HCT116 (cell line): ENCODE data around the gene APOH. TPM values are rescaled to one million over a fixed set of nuclear protein-coding genes. Genes with fewer than 3 reads are reported as not detected.

Experiments used
- ATAC-seq: fragments of 200-7000 bp; cut with Tn5 transposase; 2 replicates; pipeline ENCODE4 v1.9.1; 2020; ENCODE audit warnings: mild to moderate bottlenecking, moderate library complexity
- BruUV-seq: library from RNA; stranded (reverse); fragments of 400-500 nt; replicated peaks from 2 replicates; lab custom pipeline; 2021; lab: Mats Ljungman, UMichigan
- CTCF ChIA-PET: fragments of 300-600 bp; sonication (Branson Sonifier 250); formaldehyde crosslinking; loops from one replicate; lab custom pipeline; 2021; ENCODE audit warnings: antibody characterized with exemption; lab: Charles Lee
- POLR2A ChIA-PET: fragments of 300-600, 350-600 bp; sonication (Branson Sonifier 250); formaldehyde crosslinking; loops from one replicate; lab custom pipeline; 2021; ENCODE audit warnings: antibody characterized with exemption; lab: Charles Lee
- RAD21 ChIA-PET, 2 experiments: fragments of 300-600 bp; sonication (Branson Sonifier 250); formaldehyde crosslinking; loops; one replicate each; lab custom pipeline; 2023; ENCODE audit warnings: low total read pairs in 2 of 2; ENCODE audit not compliant: uncharacterized antibody in 2 of 2, unreplicated experiment in 2 of 2, low non-redundant PET in 1 of 2; lab: Charles Lee
- DNase-seq: peaks from one replicate; pipeline ENCODE4 v3.0.0-alpha.2; 2010; ENCODE audit warnings: low read depth, low spot score
- H2AFZ ChIP-seq: fragments of 200-600 bp; shearing (Covaris generic), sonication (generic); 2 replicates; pipeline ENCODE4 v1.6.1; 2017; ENCODE audit warnings: low read depth, mixed run types, mixed read lengths, antibody characterized with exemption, low read length; ENCODE audit not compliant: poor library complexity, severe bottlenecking
- H3K27ac ChIP-seq: 2 replicates; pipeline ENCODE4 v1.5.1; 2012; ENCODE audit warnings: low read depth, low read length
- H3K27me3 ChIP-seq: fragments of 200-600 bp; sonication (generic); 2 replicates; pipeline ENCODE4 v1.6.1; 2016; ENCODE audit warnings: mixed run types, low read length, mixed read lengths; ENCODE audit not compliant: insufficient read depth
- H3K36me3 ChIP-seq, 2 experiments: fragments of 200-500 bp in 1 of 2; fragments of 200-600 bp in 1 of 2; sonication (Bioruptor generic) in 1 of 2; sonication (generic) in 1 of 2; 2 replicates each; pipeline versions ENCODE4 v1.5.1 to v1.6.1; 2014 to 2016; ENCODE audit warnings: low read length in 2 of 2, inconsistent platforms in 1 of 2, mixed read lengths in 1 of 2, mixed run types in 1 of 2; ENCODE audit not compliant: insufficient read depth in 2 of 2, control insufficient read depth in 1 of 2
- H3K4me1 ChIP-seq, 2 experiments: fragments of 200-600 bp in 1 of 2; sonication (generic) in 1 of 2; 2 replicates each; pipeline versions ENCODE4 v1.5.1 to v1.6.1; 2012 to 2017; ENCODE audit warnings: low read length in 2 of 2, inconsistent platforms in 1 of 2, mild to moderate bottlenecking in 1 of 2, mixed read lengths in 1 of 2, mixed run types in 1 of 2, moderate library complexity in 1 of 2; ENCODE audit not compliant: insufficient read depth in 2 of 2, control insufficient read depth in 1 of 2
- H3K4me2 ChIP-seq: fragments of 200-600 bp; sonication (generic); 2 replicates; pipeline ENCODE4 v1.6.1; 2017; ENCODE audit warnings: mixed run types, low read length, mixed read lengths
- H3K4me3 ChIP-seq, 2 experiments: fragments of 200-600 bp in 1 of 2; sonication (generic) in 1 of 2; replicated peaks in 1 of 2; 2 replicates each; pipeline ENCODE4 v1.5.1; 2011 to 2016; ENCODE audit warnings: low read length in 2 of 2, control low read depth in 1 of 2, low read depth in 1 of 2, mild to moderate bottlenecking in 1 of 2, mixed read lengths in 1 of 2, mixed run types in 1 of 2
- H3K79me2 ChIP-seq: fragments of 200-600 bp; sonication (generic); 2 replicates; pipeline ENCODE4 v1.6.1; 2017; ENCODE audit warnings: mild to moderate bottlenecking, mixed run types, low read length, moderate library complexity, mixed read lengths; ENCODE audit not compliant: insufficient read depth
- H3K9ac ChIP-seq: fragments of 200-600 bp; sonication (generic); 2 replicates; pipeline ENCODE4 v1.6.1; 2016; ENCODE audit warnings: low read length, mixed read lengths
- H3K9me2 ChIP-seq: fragments of 200-600 bp; sonication (generic), shearing (Covaris generic); 2 replicates; pipeline ENCODE4 v1.6.1; 2017; ENCODE audit warnings: mixed run types, mild to moderate bottlenecking, moderate library complexity; ENCODE audit not compliant: insufficient read depth
- H3K9me3 ChIP-seq, 2 experiments: fragments of 200-500 bp in 1 of 2; fragments of 200-600 bp in 1 of 2; sonication (Bioruptor generic) in 1 of 2; sonication (generic) in 1 of 2; 2 replicates each; pipeline ENCODE4 v1.6.1; 2014 to 2017; ENCODE audit warnings: low read length in 2 of 2, mixed read lengths in 2 of 2, inconsistent platforms in 1 of 2, low read depth in 1 of 2, mild to moderate bottlenecking in 1 of 2, mixed run types in 1 of 2, moderate library complexity in 1 of 2; ENCODE audit not compliant: control insufficient read depth in 1 of 2, insufficient read depth in 1 of 2
- H4K20me1 ChIP-seq: fragments of 200-600 bp; sonication (generic), shearing (Covaris generic); 2 replicates; pipeline ENCODE4 v1.6.1; 2017; ENCODE audit warnings: mixed run types, mild to moderate bottlenecking, moderate library complexity; ENCODE audit not compliant: insufficient read depth
- EGR1 ChIP-seq: IDR thresholded peaks from 2 replicates; pipeline ENCODE4 v1.6.1; 2012; ENCODE audit warnings: low read depth
- ELF1 ChIP-seq: IDR thresholded peaks from 2 replicates; pipeline ENCODE4 v1.6.1; 2012; ENCODE audit warnings: low read depth, borderline replicate concordance
- EZH2phosphoT487 ChIP-seq: fragments of 200-600 bp; IDR thresholded peaks from 2 replicates; pipeline ENCODE4 v1.6.1; 2018; ENCODE audit warnings: antibody characterized with exemption, borderline replicate concordance
- FOSL1 ChIP-seq: IDR thresholded peaks from 2 replicates; pipeline ENCODE4 v1.6.1; 2012; ENCODE audit warnings: low read depth
- JUND ChIP-seq: IDR thresholded peaks from 2 replicates; pipeline ENCODE4 v1.6.1; 2012
- POLR2AphosphoS5 ChIP-seq: IDR thresholded peaks from 2 replicates; pipeline ENCODE4 v1.6.1; 2011; ENCODE audit warnings: mild to moderate bottlenecking, low read depth, low read length, moderate library complexity
- RAD21 ChIP-seq: IDR thresholded peaks from 2 replicates; pipeline ENCODE4 v1.6.1; 2012; ENCODE audit warnings: low read depth, mild to moderate bottlenecking
- SIN3A ChIP-seq: IDR thresholded peaks from 2 replicates; pipeline ENCODE4 v1.6.1; 2012; ENCODE audit warnings: low read depth
- YY1 ChIP-seq: IDR thresholded peaks from 2 replicates; pipeline ENCODE4 v1.6.1; 2011; ENCODE audit warnings: low read length, low read depth, moderate library complexity, mild to moderate bottlenecking; ENCODE audit not compliant: insufficient replicate concordance; ENCODE audit errors: extremely low read depth
- ZNF274 ChIP-seq: fragments of 200-500 bp; sonication (Bioruptor generic); IDR thresholded peaks from 2 replicates; pipeline ENCODE4 v1.6.1; 2014; ENCODE audit warnings: mild to moderate bottlenecking, low read depth, low read length, inconsistent platforms
- intact Hi-C: fragments of 100-400 bp; cut with micrococcal nuclease; formaldehyde crosslinking; loops from 2 replicates; pipeline ENCODE4 v1.10.0; 2022
- total RNA-seq: library from RNA; stranded (reverse); gene quantifications from one replicate; pipeline ENCODE4 v1.2.1, GENCODE V29; 2021; ENCODE audit not compliant: unreplicated experiment
- TF ChIP-seq, protein P1 (sequence below): IDR thresholded peaks from 2 replicates; pipeline ENCODE4 v1.6.1; 2012; ENCODE audit warnings: low read depth
- TF ChIP-seq, protein P2 (sequence below): IDR thresholded peaks from 2 replicates; pipeline ENCODE4 v1.6.1; 2011; ENCODE audit warnings: mild to moderate bottlenecking, low read length, moderate library complexity; ENCODE audit not compliant: insufficient replicate concordance; ENCODE audit errors: extremely low read depth
- TF ChIP-seq, protein P3 (sequence below): IDR thresholded peaks from 2 replicates; pipeline ENCODE4 v1.6.1; 2012

APOH gene
- total RNA-seq, 1 experiment from 2014 or later, result 1.7 TPM

DNA sequence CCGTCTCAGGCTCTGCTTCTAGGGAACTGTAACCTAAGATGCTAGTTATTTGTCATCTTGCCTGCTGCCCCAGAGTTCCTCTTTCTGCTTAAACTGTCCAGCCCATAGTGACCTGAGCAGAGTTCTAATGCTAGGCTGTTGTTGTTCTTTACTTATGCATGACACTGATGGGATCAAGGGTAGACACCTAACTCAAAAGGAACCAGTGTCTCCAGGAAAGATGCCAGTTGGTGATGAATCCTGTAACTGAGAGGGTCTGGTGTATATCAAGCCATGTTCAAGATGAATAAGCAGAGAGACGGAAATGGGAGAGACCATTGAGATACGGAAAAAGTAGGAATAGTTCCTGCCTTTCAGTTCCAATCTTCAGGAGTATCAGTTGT lies 13.7 kb downstream of the APOH start (continued):
- TF ChIP-seq, protein P1, sequence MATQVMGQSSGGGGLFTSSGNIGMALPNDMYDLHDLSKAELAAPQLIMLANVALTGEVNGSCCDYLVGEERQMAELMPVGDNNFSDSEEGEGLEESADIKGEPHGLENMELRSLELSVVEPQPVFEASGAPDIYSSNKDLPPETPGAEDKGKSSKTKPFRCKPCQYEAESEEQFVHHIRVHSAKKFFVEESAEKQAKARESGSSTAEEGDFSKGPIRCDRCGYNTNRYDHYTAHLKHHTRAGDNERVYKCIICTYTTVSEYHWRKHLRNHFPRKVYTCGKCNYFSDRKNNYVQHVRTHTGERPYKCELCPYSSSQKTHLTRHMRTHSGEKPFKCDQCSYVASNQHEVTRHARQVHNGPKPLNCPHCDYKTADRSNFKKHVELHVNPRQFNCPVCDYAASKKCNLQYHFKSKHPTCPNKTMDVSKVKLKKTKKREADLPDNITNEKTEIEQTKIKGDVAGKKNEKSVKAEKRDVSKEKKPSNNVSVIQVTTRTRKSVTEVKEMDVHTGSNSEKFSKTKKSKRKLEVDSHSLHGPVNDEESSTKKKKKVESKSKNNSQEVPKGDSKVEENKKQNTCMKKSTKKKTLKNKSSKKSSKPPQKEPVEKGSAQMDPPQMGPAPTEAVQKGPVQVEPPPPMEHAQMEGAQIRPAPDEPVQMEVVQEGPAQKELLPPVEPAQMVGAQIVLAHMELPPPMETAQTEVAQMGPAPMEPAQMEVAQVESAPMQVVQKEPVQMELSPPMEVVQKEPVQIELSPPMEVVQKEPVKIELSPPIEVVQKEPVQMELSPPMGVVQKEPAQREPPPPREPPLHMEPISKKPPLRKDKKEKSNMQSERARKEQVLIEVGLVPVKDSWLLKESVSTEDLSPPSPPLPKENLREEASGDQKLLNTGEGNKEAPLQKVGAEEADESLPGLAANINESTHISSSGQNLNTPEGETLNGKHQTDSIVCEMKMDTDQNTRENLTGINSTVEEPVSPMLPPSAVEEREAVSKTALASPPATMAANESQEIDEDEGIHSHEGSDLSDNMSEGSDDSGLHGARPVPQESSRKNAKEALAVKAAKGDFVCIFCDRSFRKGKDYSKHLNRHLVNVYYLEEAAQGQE, result no peak

DNA sequence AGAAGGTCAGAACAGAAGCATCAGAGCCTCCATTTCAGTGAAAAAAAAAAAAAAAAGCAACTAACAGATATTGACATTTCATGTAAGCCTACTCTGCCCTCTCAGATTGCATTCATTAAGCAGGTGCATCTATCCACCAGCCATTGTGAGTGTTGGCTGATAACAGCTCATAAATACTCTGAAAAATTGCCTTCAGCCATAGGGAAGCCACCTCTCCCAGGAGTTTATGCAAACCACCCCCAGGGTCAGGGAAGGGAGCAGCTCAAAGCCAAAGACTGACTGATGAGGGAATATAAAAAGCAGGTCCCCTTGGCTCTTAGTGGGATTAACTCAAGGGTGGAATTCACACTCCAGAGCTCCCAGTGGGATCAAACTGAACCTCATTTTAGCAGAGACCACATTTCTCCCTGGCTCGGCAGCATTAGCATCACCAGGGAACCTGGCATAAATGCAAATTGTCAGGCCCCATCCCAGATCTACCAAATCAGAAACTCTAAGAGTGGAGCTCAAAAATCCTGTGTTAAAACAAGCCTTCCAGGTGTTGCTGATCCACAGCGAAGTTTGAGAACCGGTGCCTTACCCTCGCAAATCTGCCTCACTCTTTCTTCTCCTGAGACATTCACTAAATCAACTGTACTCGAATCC lies 14.2 kb downstream of the APOH start:
- BruUV-seq, result no TSS peak
- H3K79me2 ChIP-seq, result no peaks in the 10 kb centered on the region
- TF ChIP-seq EGR1 (no peak), SIN3A (no peak), FOSL1 (no peak), RAD21 (no peak), EZH2phosphoT487 (no peak), POLR2AphosphoS5 (no peak), JUND (no peak), ELF1 (no peak), YY1 (no peak), ZNF274 (no peak)
- TF ChIP-seq, protein P1, result no peak
- TF ChIP-seq, protein P2, sequence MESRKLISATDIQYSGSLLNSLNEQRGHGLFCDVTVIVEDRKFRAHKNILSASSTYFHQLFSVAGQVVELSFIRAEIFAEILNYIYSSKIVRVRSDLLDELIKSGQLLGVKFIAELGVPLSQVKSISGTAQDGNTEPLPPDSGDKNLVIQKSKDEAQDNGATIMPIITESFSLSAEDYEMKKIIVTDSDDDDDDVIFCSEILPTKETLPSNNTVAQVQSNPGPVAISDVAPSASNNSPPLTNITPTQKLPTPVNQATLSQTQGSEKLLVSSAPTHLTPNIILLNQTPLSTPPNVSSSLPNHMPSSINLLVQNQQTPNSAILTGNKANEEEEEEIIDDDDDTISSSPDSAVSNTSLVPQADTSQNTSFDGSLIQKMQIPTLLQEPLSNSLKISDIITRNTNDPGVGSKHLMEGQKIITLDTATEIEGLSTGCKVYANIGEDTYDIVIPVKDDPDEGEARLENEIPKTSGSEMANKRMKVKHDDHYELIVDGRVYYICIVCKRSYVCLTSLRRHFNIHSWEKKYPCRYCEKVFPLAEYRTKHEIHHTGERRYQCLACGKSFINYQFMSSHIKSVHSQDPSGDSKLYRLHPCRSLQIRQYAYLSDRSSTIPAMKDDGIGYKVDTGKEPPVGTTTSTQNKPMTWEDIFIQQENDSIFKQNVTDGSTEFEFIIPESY, result no peak
- TF ChIP-seq, protein P3, sequence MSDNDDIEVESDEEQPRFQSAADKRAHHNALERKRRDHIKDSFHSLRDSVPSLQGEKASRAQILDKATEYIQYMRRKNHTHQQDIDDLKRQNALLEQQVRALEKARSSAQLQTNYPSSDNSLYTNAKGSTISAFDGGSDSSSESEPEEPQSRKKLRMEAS, result no peak

More for the DNA sequence above, 14.2 kb downstream of the APOH start:
- ChIA-PET RAD21 (no interaction called here), CTCF (no interaction called here), POLR2A (interaction anchor here (0.8 kb wide), 1 partner anchor 14 kb away, joined by 3 read pairs; no protein-coding TSS in a partner anchor)
- intact Hi-C loops, result no loop called here
- Histone ChIP-seq H3K36me3 (no peaks in the 10 kb centered on the region), H3K27ac (no peak overlapping the region), H4K20me1 (no peaks in the 10 kb centered on the region), H3K4me1 (no peaks in the 10 kb centered on the region), H3K9me2 (no peaks in the 10 kb centered on the region), H2AFZ (no peak overlapping the region), H3K9ac (no peak overlapping the region), H3K4me3 (no peak overlapping the region), H3K27me3 (peaks cover 4% of the 10 kb centered on the region), H3K4me2 (no peak overlapping the region), H3K9me3 (no peaks in the 10 kb centered on the region)
- no peak for ATAC-seq
- no peak for DNase-seq
